Retinal pigment epithelial cell (primary cell): ENCODE results near the gene MXD4.

Experiments
- DNase-seq: peaks from one replicate; pipeline ENCODE4 v3.0.0-alpha.2; 2010; ENCODE audit warnings: low read depth
- H3K4me3 ChIP-seq: 2 replicates; pipeline ENCODE4 v1.5.1; 2011; ENCODE audit warnings: mild to moderate bottlenecking, low read length, control low read depth, moderate library complexity
- CTCF ChIP-seq: conservative IDR thresholded peaks from 2 replicates; pipeline ENCODE4 v1.5.1; 2011; ENCODE audit warnings: low read depth, low read length, control low read depth, inconsistent platforms

Gene MXD4

GRCh38 chr4:2291705-2292645, 30.1 kb upstream of the MXD4 start:
- no peak for TF ChIP-seq CTCF
- H3K4me3 ChIP-seq: no peak overlapping the region
- no peak for DNase-seq

DNA sequence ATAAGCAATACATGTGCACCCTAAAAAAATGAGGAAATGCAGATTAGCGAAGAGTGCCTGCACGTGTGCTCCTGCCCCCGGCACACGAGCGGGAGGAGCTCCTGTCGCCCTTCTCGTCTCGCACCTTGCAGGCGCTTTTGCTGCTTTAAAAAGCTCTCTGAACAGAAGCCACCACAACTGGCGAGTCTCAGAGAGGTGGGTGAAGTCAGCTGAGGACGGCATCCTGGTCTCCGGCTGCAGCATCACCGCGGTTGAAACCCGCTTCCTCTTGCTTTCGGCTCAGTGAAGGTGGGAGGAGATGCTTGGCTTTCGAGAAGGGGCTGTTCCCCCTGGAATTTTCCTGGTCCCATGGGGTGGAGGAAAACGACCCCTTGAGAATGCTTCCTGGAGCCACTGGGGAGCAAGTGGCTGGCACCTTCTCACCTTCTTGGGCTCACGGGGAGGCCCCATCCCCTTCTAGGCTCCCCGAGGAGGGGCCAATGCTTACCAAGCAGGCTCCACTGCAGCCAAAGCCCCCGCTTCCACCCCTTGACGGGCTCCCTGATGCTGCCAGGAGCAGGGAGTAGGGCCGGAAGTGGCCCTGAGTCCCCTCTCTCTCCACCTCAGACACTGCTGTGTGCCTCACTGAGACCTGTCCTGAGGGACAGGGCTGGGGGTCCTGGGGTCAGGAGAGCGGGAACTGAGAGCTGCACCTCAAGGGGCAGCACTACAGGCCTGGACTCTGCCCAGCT, 29.2 kb upstream of the MXD4 start:
- no peak for TF ChIP-seq CTCF
- no peak overlapping the region for H3K4me3 ChIP-seq
- no peak for DNase-seq

GRCh38 chr4:2290488-2290887, 28.6 kb upstream of the MXD4 start:
- H3K4me3 ChIP-seq: no peak overlapping the region
- no peak for DNase-seq
- TF ChIP-seq CTCF: no peak

DNA sequence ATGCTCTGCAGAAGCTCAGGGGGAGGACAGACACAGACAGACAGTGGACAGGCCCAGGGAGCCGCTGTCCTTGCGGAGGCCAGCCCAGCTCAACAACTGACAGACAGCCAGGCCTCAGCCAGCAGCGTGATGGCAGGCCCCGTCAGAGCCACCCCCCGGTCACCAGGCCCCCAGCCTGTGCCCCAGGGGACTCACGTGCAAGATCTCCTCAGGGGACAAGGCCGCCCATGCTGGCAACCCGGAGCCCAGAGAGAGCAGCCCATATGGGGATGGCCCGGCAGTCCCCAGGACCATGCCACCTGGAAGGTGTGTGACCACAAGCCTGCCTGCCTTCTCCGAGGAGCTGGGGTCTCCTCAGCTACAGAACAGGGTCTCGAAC, 28.0 kb upstream of the MXD4 start:
- no peak overlapping the region for H3K4me3 ChIP-seq
- DNase-seq: no peak
- TF ChIP-seq CTCF: no peak

DNA sequence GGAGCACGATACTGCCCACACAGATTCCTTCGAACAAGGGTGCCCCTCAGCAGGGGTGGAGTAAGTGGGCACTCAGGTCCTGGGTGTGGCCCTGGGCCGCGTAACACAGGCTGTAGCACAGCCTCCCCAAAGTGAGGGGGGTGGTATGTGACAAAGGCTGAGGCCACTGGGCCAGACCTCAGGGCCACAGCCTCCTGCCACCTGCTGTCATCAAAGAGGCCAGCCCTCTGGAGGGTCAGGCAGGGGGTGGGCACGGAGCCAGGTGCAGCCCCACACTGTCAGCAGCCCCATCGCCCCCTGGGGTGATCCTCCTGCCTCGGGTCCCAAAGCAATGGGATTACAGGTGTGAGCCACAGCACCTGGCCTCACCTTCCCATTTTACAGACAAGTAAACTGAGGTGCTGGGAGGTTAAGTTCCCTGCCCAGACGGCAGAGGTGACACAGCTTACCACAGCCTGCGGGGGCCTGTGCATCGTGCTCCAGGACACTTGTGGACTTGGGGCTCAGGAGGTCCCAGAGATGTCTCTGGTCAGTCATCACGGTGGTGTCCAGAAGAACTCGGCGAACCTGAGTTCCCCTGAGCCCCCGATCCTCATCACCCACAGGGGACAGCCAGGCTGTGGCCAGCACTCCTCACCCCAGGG, 27.5 kb upstream of the MXD4 start:
- no peak for DNase-seq
- TF ChIP-seq CTCF: no peak
- no peak overlapping the region for H3K4me3 ChIP-seq

GRCh38 chr4:2288051-2288541, 26.2 kb upstream of the MXD4 start:
- no peak overlapping the region for H3K4me3 ChIP-seq
- TF ChIP-seq CTCF: no peak
- no peak for DNase-seq
